GM06990 (cell line): ENCODE data around the gene ADGRD1.
"Not testable (repeated sequence)": the region's sequence is repeated elsewhere in the genome, so short reads cannot be mapped to it uniquely, and the experiment has no call there.

Experiments
- DNase-seq: peaks from one replicate; pipeline ENCODE4 v3.0.0-alpha.2; 2011; ENCODE audit not compliant: insufficient read length; ENCODE audit errors: extremely low read depth
- H3K27me3 ChIP-seq: replicated peaks from 2 replicates; pipeline ENCODE4 v1.6.0; 2011; ENCODE audit warnings: low read length; ENCODE audit not compliant: control insufficient read depth, insufficient read depth
- H3K36me3 ChIP-seq: 2 replicates; pipeline ENCODE4 v1.5.1; 2011; ENCODE audit warnings: low read length; ENCODE audit not compliant: control insufficient read depth, insufficient read depth
- H3K4me3 ChIP-seq: replicated peaks from 2 replicates; pipeline ENCODE4 v1.5.1; 2011; ENCODE audit warnings: low read depth, mild to moderate bottlenecking, control low read depth, low read length
- CTCF ChIP-seq: IDR thresholded peaks from 2 replicates; pipeline ENCODE4 v1.5.1; 2011; ENCODE audit warnings: low read length, control low read depth, mild to moderate bottlenecking, inconsistent platforms; ENCODE audit not compliant: insufficient read depth, poor library complexity, severe bottlenecking

ADGRD1 gene

GRCh38 chr12:131116468-131117117 lies 162.9 kb downstream of the ADGRD1 start:
- H3K27me3 ChIP-seq = no peaks in the 10 kb centered on the region
- H3K36me3 ChIP-seq = no peaks in the 10 kb centered on the region; the same call in 1 of the 2 replicates
- no peak overlapping the region for H3K4me3 ChIP-seq
- TF ChIP-seq CTCF = peak; percentile 41
- no peak for DNase-seq

GRCh38 chr12:131117438-131118245 lies 163.9 kb downstream of the ADGRD1 start:
- DNase-seq = no peak
- Histone ChIP-seq H3K4me3 (no peak overlapping the region), H3K27me3 (no peaks in the 10 kb centered on the region), H3K36me3 (no peaks in the 10 kb centered on the region; the same call in 1 of the 2 replicates)
- no peak for TF ChIP-seq CTCF

GRCh38 chr12:131118371-131118770 lies 164.7 kb downstream of the ADGRD1 start:
- Histone ChIP-seq H3K27me3 (no peaks in the 10 kb centered on the region), H3K36me3 (no peaks in the 10 kb centered on the region; the same call in 1 of the 2 replicates), H3K4me3 (no peak overlapping the region)
- no peak for DNase-seq
- TF ChIP-seq CTCF = no peak

GRCh38 chr12:131119345-131119744 lies 165.6 kb downstream of the ADGRD1 start:
- not testable (repeated sequence) for DNase-seq, H3K36me3 ChIP-seq, H3K27me3 ChIP-seq, H3K4me3 ChIP-seq

GRCh38 chr12:131119936-131120335 lies 166.2 kb downstream of the ADGRD1 start:
- H3K4me3 ChIP-seq = no peak overlapping the region
- TF ChIP-seq CTCF = no peak

GRCh38 chr12:131120831-131121271 lies 167.1 kb downstream of the ADGRD1 start:
- H3K36me3 ChIP-seq = no peaks in the 10 kb centered on the region; the same call in 1 of the 2 replicates
- DNase-seq = no peak
- no peak for TF ChIP-seq CTCF
- no peak overlapping the region for H3K4me3 ChIP-seq
- H3K27me3 ChIP-seq = no peaks in the 10 kb centered on the region

More at GRCh38 chr12:131119936-131120335, 166.2 kb downstream of the ADGRD1 start:
- H3K36me3 ChIP-seq = no peaks in the 10 kb centered on the region; the same call in 1 of the 2 replicates
- no peaks in the 10 kb centered on the region for H3K27me3 ChIP-seq
- DNase-seq = no peak
